Stimulated activated naive B cell treated with anti-CD40 and anti-IgM and Interleukin-4, amounts not matched to agents 10 μg/mL and 1 μg/mL and 100 μg/mL, for 72 hours (primary cell): ENCODE measurements around the gene RBMS3.

Source experiments
- ATAC-seq, 2 donors: fragments of 150-1000 bp; cut with Tn5 transposase; replicated peaks; 2 replicates each; pipeline ENCODE4 v1.10.0; 2021; ENCODE audit warnings: moderate library complexity in 1 of 2
- DNase-seq: peaks from one replicate; pipeline ENCODE4 v3.0.0; 2021
- H3K27ac Mint-ChIP-seq: one replicate; pipeline ENCODE4 v1.8.0; 2022; ENCODE audit warnings: mild to moderate bottlenecking, mixed read lengths
- H3K27me3 Mint-ChIP-seq, 2 donors: one replicate each; pipeline ENCODE4 v1.8.0; 2022; ENCODE audit warnings: mixed read lengths in 2 of 2
- H3K36me3 Mint-ChIP-seq, 2 donors: one replicate each; pipeline ENCODE4 v1.8.0; 2022; ENCODE audit warnings: mixed read lengths in 2 of 2, mild to moderate bottlenecking in 1 of 2
- H3K4me1 Mint-ChIP-seq, 2 donors: one replicate each; pipeline ENCODE4 v1.8.0; 2022; ENCODE audit warnings: mixed read lengths in 2 of 2, mild to moderate bottlenecking in 1 of 2
- H3K4me3 Mint-ChIP-seq, 2 donors: one replicate each; pipeline ENCODE4 v1.8.0; 2022; ENCODE audit warnings: mild to moderate bottlenecking in 2 of 2, mixed read lengths in 2 of 2, moderate library complexity in 1 of 2
- H3K9me3 Mint-ChIP-seq, 2 donors: one replicate each; pipeline ENCODE4 v1.8.0; 2022; ENCODE audit warnings: mixed read lengths in 2 of 2, mild to moderate bottlenecking in 1 of 2

Gene RBMS3

GRCh38 chr3:29415482-29416223, 134.8 kb downstream of the RBMS3 start:
- no peak overlapping the region for H3K4me3 Mint-ChIP-seq
- no peak overlapping the region for H3K27ac Mint-ChIP-seq

GRCh38 chr3:29416514-29416913, 135.6 kb downstream of the RBMS3 start:
- Mint-ChIP-seq H3K4me1 (peaks cover 0 to 11% of the 10 kb centered on the region in 2 donors), H3K27me3 (no peaks in the 10 kb centered on the region), H3K4me3 (no peak overlapping the region), H3K27ac (no peak overlapping the region), H3K36me3 (no peaks in the 10 kb centered on the region), H3K9me3 (no peaks in the 10 kb centered on the region)
- ATAC-seq (no peak), DNase-seq (no peak)

More at GRCh38 chr3:29415482-29416223, 134.8 kb downstream of the RBMS3 start:
- peaks cover 0 to 20% of the 10 kb centered on the region in 2 donors for H3K4me1 Mint-ChIP-seq
- no peak for DNase-seq
- H3K9me3 Mint-ChIP-seq = no peaks in the 10 kb centered on the region
- no peaks in the 10 kb centered on the region for H3K36me3 Mint-ChIP-seq
- H3K27me3 Mint-ChIP-seq = no peaks in the 10 kb centered on the region
- ATAC-seq = no peak

- H3K4me1 Mint-ChIP-seq = no peaks in the 10 kb centered on the region
- ATAC-seq = no peak
- H3K27me3 Mint-ChIP-seq = no peaks in the 10 kb centered on the region
- H3K9me3 Mint-ChIP-seq = no peaks in the 10 kb centered on the region
- no peak for DNase-seq
- no peaks in the 10 kb centered on the region for H3K36me3 Mint-ChIP-seq
- H3K27ac Mint-ChIP-seq = no peak overlapping the region
- H3K4me3 Mint-ChIP-seq = no peak overlapping the region
These were observed 139.2 kb downstream of the RBMS3 start for GRCh38 chr3:29420106-29420505.

GRCh38 chr3:29426302-29427226, 145.7 kb downstream of the RBMS3 start:
- Mint-ChIP-seq H3K27ac (no peak overlapping the region), H3K4me1 (peaks cover 0 to 11% of the 10 kb centered on the region in 2 donors), H3K9me3 (peaks cover 0 to 1% of the 10 kb centered on the region in 2 donors), H3K36me3 (no peaks in the 10 kb centered on the region), H3K4me3 (no peak overlapping the region), H3K27me3 (no peaks in the 10 kb centered on the region)
- ATAC-seq (no peak), DNase-seq (no peak)

GRCh38 chr3:29427266-29428103, 146.6 kb downstream of the RBMS3 start:
- H3K36me3 Mint-ChIP-seq = no peaks in the 10 kb centered on the region
- H3K27me3 Mint-ChIP-seq = no peaks in the 10 kb centered on the region
- DNase-seq = no peak
- peaks cover 0 to 1% of the 10 kb centered on the region in 2 donors for H3K9me3 Mint-ChIP-seq
- H3K4me3 Mint-ChIP-seq = no peak overlapping the region
- peaks cover 0 to 11% of the 10 kb centered on the region in 2 donors for H3K4me1 Mint-ChIP-seq
- no peak overlapping the region for H3K27ac Mint-ChIP-seq
- ATAC-seq = no peak

- Mint-ChIP-seq H3K4me1 (peaks cover 0 to 11% of the 10 kb centered on the region in 2 donors), H3K36me3 (no peaks in the 10 kb centered on the region), H3K27me3 (no peaks in the 10 kb centered on the region), H3K4me3 (no peak overlapping the region), H3K27ac (no peak overlapping the region), H3K9me3 (peaks cover 0 to 1% of the 10 kb centered on the region in 2 donors)
- ATAC-seq (no peak), DNase-seq (no peak)
These were observed 148.3 kb downstream of the RBMS3 start for GRCh38 chr3:29429055-29429679.

- ATAC-seq (no peak), DNase-seq (no peak)
- no peak overlapping the region for H3K27ac Mint-ChIP-seq
- H3K4me3 Mint-ChIP-seq = no peak overlapping the region
- no peaks in the 10 kb centered on the region for H3K36me3 Mint-ChIP-seq
- no peaks in the 10 kb centered on the region for H3K27me3 Mint-ChIP-seq
- peaks cover 0 to 11% of the 10 kb centered on the region in 2 donors for H3K4me1 Mint-ChIP-seq
- peaks cover 0 to 1% of the 10 kb centered on the region in 2 donors for H3K9me3 Mint-ChIP-seq
These were observed 149.7 kb downstream of the RBMS3 start for GRCh38 chr3:29430558-29430971.

- Mint-ChIP-seq H3K4me1 (peaks cover 9 to 17% of the 10 kb centered on the region in 2 donors), H3K9me3 (no peaks in the 10 kb centered on the region), H3K4me3 (no peak overlapping the region), H3K36me3 (no peaks in the 10 kb centered on the region), H3K27me3 (no peaks in the 10 kb centered on the region), H3K27ac (no peak overlapping the region)
- ATAC-seq (peak; percentile 45 to 67), DNase-seq (no peak)
These were observed 155.9 kb downstream of the RBMS3 start for GRCh38 chr3:29436612-29437323.

- peaks cover 2 to 3% of the 10 kb centered on the region in 2 donors for H3K9me3 Mint-ChIP-seq
- H3K4me3 Mint-ChIP-seq = no peak overlapping the region
- H3K27me3 Mint-ChIP-seq = peaks cover 3 to 5% of the 10 kb centered on the region in 2 donors
These were observed 157.7 kb downstream of the RBMS3 start for GRCh38 chr3:29438580-29438979.

GRCh38 chr3:29440413-29441305, 159.8 kb downstream of the RBMS3 start:
- Mint-ChIP-seq H3K4me3 (peak overlapping the region; percentile 52 to 63), H3K36me3 (no peaks in the 10 kb centered on the region), H3K27me3 (peaks cover 5 to 8% of the 10 kb centered on the region in 2 donors), H3K27ac (no peak overlapping the region), H3K9me3 (peaks cover 2 to 8% of the 10 kb centered on the region in 2 donors), H3K4me1 (peaks cover 9 to 17% of the 10 kb centered on the region in 2 donors)
- no peak for DNase-seq
- ATAC-seq = peak; percentile 43 to 52

More at GRCh38 chr3:29438580-29438979, 157.7 kb downstream of the RBMS3 start:
- Mint-ChIP-seq H3K27ac (no peak overlapping the region), H3K36me3 (no peaks in the 10 kb centered on the region), H3K4me1 (peaks cover 9 to 17% of the 10 kb centered on the region in 2 donors)
- ATAC-seq (no peak), DNase-seq (no peak)

GRCh38 chr3:29441422-29441821, 160.6 kb downstream of the RBMS3 start:
- H3K4me1 Mint-ChIP-seq = peaks cover 9 to 17% of the 10 kb centered on the region in 2 donors
- DNase-seq = no peak
- H3K4me3 Mint-ChIP-seq = no peak overlapping the region
- H3K9me3 Mint-ChIP-seq = peaks cover 2 to 8% of the 10 kb centered on the region in 2 donors
- no peak for ATAC-seq
- peaks cover 5 to 8% of the 10 kb centered on the region in 2 donors for H3K27me3 Mint-ChIP-seq
- no peak overlapping the region for H3K27ac Mint-ChIP-seq
- H3K36me3 Mint-ChIP-seq = no peaks in the 10 kb centered on the region

GRCh38 chr3:29447946-29448627, 167.2 kb downstream of the RBMS3 start:
- ATAC-seq (no peak), DNase-seq (no peak)
- Mint-ChIP-seq H3K27ac (no peak overlapping the region), H3K27me3 (peaks cover 0 to 8% of the 10 kb centered on the region in 2 donors), H3K36me3 (no peaks in the 10 kb centered on the region), H3K4me3 (no peak overlapping the region), H3K9me3 (peaks cover 2 to 8% of the 10 kb centered on the region in 2 donors), H3K4me1 (no peaks in the 10 kb centered on the region)
